ENCODE measurements around the gene SEMA4D. TPM values are rescaled to one million over a fixed set of nuclear protein-coding genes. Genes with fewer than 3 reads are reported as not detected.

The SEMA4D gene
- total and polyA plus RNA-seq, 2 donors from 2014 or later, result 18.9 to 147 TPM

- H3K4me3 ChIP-seq (ENCODE audit: low read length in 3 of 3), result no peak overlapping the region
- FAIRE-seq (no peak), DNase-seq (no peak)
- H3K27ac ChIP-seq (ENCODE audit: low read depth in 2 of 2, low read length in 2 of 2), result no peak overlapping the region
- no peak for TF ChIP-seq CTCF (IDR thresholded peaks at IDR 0.05; ENCODE audit: borderline replicate concordance, extremely low read depth, insufficient read depth)
- peaks cover 0 to 52% (median 50%) of the 10 kb centered on the region in 3 donors for H3K36me3 ChIP-seq (ENCODE audit: control insufficient read depth in 2 of 3, insufficient read depth in 3 of 3, low read length in 3 of 3)
- intact Hi-C loops (cut with DNase I), result no loop called here
- H3K4me1 ChIP-seq (ENCODE audit: control insufficient read depth in 2 of 3, insufficient read depth in 2 of 3, low read depth in 1 of 3, low read length in 3 of 3), result no peaks in the 10 kb centered on the region
- no peaks in the 10 kb centered on the region for H3K27me3 ChIP-seq (ENCODE audit: control insufficient read depth, insufficient read depth, low read length)
- H3K9ac ChIP-seq (ENCODE audit: low read length in 3 of 3), result no peak overlapping the region
- no peaks in the 10 kb centered on the region for H3K9me3 ChIP-seq (ENCODE audit: control insufficient read depth in 2 of 3, insufficient read depth in 1 of 3, low read length in 3 of 3)
These were observed 138.1 kb downstream of the SEMA4D start for GRCh38 chr9:89359751-89360261.

- no peak overlapping the region for H3K9ac ChIP-seq (ENCODE audit: low read length in 3 of 3)
These were observed 138.9 kb downstream of the SEMA4D start for GRCh38 chr9:89358985-89359384.

GRCh38 chr9:89358376-89358916, 139.5 kb downstream of the SEMA4D start:
- Histone ChIP-seq H3K36me3 (ENCODE audit: control insufficient read depth in 2 of 3, insufficient read depth in 3 of 3, low read length in 3 of 3) (peaks cover 0 to 65% (median 63%) of the 10 kb centered on the region in 3 donors), H3K9ac (ENCODE audit: low read length in 3 of 3) (no peak overlapping the region), H3K9me3 (ENCODE audit: control insufficient read depth in 2 of 3, insufficient read depth in 1 of 3, low read length in 3 of 3) (no peaks in the 10 kb centered on the region), H3K4me3 (ENCODE audit: low read length in 3 of 3) (no peak overlapping the region), H3K4me1 (ENCODE audit: control insufficient read depth in 2 of 3, insufficient read depth in 2 of 3, low read depth in 1 of 3, low read length in 3 of 3) (no peaks in the 10 kb centered on the region), H3K27me3 (ENCODE audit: control insufficient read depth, insufficient read depth, low read length) (no peaks in the 10 kb centered on the region), H3K27ac (ENCODE audit: low read depth in 2 of 2, low read length in 2 of 2) (no peak overlapping the region)
- DNase-seq (no peak), FAIRE-seq (no peak)
- no peak for TF ChIP-seq CTCF (IDR thresholded peaks at IDR 0.05; ENCODE audit: borderline replicate concordance, extremely low read depth, insufficient read depth)
- intact Hi-C loops (cut with DNase I), result no loop called here

More at GRCh38 chr9:89358985-89359384, 138.9 kb downstream of the SEMA4D start:
- DNase-seq (no peak), FAIRE-seq (no peak)
- TF ChIP-seq CTCF (IDR thresholded peaks at IDR 0.05; ENCODE audit: borderline replicate concordance, extremely low read depth, insufficient read depth), result no peak
- H3K36me3 ChIP-seq (ENCODE audit: control insufficient read depth in 2 of 3, insufficient read depth in 3 of 3, low read length in 3 of 3), result peaks cover 0 to 60% (median 58%) of the 10 kb centered on the region in 3 donors
- H3K27ac ChIP-seq (ENCODE audit: low read depth in 2 of 2, low read length in 2 of 2), result no peak overlapping the region
- H3K9me3 ChIP-seq (ENCODE audit: control insufficient read depth in 2 of 3, insufficient read depth in 1 of 3, low read length in 3 of 3), result no peaks in the 10 kb centered on the region
- no peaks in the 10 kb centered on the region for H3K27me3 ChIP-seq (ENCODE audit: control insufficient read depth, insufficient read depth, low read length)
- no peak overlapping the region for H3K4me3 ChIP-seq (ENCODE audit: low read length in 3 of 3)
- H3K4me1 ChIP-seq (ENCODE audit: control insufficient read depth in 2 of 3, insufficient read depth in 2 of 3, low read depth in 1 of 3, low read length in 3 of 3), result no peaks in the 10 kb centered on the region
- intact Hi-C loops (cut with DNase I), result no loop called here

All from kidney (tissue), 14 donors.